ENCODE measurements around the gene KRT82.

KRT82 gene

DNA sequence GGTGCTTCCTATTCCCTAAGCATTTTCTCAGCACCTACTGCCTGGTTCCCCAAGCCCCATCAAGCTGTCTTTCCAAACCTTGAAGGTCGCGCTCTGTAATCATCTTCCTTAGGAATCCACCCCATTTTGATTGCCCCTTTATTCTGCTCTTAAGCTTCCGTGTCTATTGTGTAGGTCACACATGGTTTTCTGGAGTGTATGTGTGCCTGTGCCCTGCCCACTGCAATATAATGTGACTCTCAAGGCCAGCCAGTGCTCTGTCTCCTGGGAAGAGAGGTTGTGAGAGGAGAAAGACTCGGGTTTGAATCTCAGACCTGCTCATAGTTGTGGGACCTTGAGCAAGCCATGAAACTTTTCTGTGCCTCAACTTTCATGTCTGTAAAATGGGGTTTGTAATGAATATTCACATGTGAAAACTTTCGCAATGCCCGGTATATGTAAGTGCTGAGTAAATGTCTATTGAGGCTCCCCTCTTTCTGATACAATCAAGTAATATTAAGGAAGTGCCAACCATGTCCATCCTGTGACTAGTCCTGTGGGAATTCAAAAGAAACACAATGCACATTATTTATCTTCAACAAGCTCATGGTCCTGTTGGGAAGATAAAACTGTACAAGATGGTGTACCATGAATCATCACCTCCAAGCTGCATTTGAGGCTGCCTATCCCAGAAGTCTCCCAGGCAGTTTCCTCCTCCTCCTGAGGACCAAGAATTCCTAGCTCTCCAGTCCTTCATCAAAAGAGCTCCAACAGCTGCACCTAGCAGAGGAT lies 28.8 kb upstream of the KRT82 start:
- H3K4me3 ChIP-seq (ENCODE audit: low read length), result no peak overlapping the region
- H2AFZ ChIP-seq (ENCODE audit: low read length), result no peak overlapping the region
- peaks cover 78% of the 10 kb centered on the region for H3K27me3 ChIP-seq (replicated peaks; ENCODE audit: insufficient read depth, low read length)
- no peaks in the 10 kb centered on the region for H3K36me3 ChIP-seq (replicated peaks; ENCODE audit: insufficient read depth, low read length)
- H3K27ac ChIP-seq (ENCODE audit: low read length), result no peak overlapping the region
- no peak for DNase-seq
- no peaks in the 10 kb centered on the region for H3F3A ChIP-seq (ENCODE audit: insufficient read depth, low read length)
- H3K9ac ChIP-seq (ENCODE audit: low read length), result no peak overlapping the region
- H3K9me2 ChIP-seq (replicated peaks; ENCODE audit: insufficient read depth, low read length), result no peaks in the 10 kb centered on the region
- no peaks in the 10 kb centered on the region for H3K4me1 ChIP-seq (ENCODE audit: low read length)
- TF ChIP-seq EZH2phosphoT487 (IDR thresholded peaks at IDR 0.05; ENCODE audit: low read length) (no peak), EZH2 (optimal IDR thresholded peaks at IDR 0.05; ENCODE audit: low read depth, low read length) (no peak)
- TF ChIP-seq, protein P1, sequence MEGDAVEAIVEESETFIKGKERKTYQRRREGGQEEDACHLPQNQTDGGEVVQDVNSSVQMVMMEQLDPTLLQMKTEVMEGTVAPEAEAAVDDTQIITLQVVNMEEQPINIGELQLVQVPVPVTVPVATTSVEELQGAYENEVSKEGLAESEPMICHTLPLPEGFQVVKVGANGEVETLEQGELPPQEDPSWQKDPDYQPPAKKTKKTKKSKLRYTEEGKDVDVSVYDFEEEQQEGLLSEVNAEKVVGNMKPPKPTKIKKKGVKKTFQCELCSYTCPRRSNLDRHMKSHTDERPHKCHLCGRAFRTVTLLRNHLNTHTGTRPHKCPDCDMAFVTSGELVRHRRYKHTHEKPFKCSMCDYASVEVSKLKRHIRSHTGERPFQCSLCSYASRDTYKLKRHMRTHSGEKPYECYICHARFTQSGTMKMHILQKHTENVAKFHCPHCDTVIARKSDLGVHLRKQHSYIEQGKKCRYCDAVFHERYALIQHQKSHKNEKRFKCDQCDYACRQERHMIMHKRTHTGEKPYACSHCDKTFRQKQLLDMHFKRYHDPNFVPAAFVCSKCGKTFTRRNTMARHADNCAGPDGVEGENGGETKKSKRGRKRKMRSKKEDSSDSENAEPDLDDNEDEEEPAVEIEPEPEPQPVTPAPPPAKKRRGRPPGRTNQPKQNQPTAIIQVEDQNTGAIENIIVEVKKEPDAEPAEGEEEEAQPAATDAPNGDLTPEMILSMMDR (IDR thresholded peaks at IDR 0.05; ENCODE audit: low read length), result no peak
- H4K20me1 ChIP-seq (ENCODE audit: insufficient read depth, low read length), result no peaks in the 10 kb centered on the region
- H3K4me2 ChIP-seq (ENCODE audit: low read depth, low read length), result no peak overlapping the region
- no peaks in the 10 kb centered on the region for H3K79me2 ChIP-seq (ENCODE audit: low read length)
- no peaks in the 10 kb centered on the region for H3K9me3 ChIP-seq (replicated peaks; ENCODE audit: insufficient read depth, low read length)

DNA sequence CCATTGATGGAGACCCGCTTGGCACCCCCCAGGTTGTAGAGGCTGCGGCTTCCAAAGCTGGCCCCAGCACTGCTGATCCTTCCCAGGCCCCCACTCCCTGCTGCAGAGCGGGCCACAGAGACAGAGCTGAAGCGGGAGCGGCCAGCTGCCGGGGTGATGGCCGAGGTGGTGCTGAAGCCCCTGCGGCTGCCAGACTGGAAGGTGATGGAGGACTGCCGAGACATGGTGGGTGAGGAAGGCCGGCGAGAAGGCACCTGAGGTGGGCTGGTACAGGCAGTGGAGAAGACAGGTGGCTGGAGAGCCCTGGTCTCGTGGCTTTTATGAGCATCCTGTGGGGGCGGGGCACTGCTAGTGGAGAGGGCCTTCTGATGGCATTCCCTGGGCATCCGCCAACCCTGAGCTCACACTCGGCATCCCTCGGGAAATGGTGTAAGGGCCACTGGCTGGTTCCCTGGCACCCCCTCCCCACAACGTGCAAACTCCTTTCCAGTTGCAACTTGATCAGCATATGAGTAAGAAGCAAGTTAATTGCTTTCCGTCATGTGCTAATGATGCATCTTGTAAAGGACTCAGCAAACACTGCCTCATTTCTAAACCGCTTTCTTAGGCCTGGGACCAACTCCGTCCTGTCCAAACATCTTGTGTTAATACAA lies 28.1 kb upstream of the KRT82 start, which contains the start of gene KRT75:
TSS of gene KRT75 (minus strand) at position 291 of the 653 bp plus-strand sequence. CDS start at position 224, 67 bp downstream.
- no peak for DNase-seq
- H3K9ac ChIP-seq (ENCODE audit: low read length), result no peak within 1 kb of the TSS
- no peaks in the 10 kb centered on the region for H4K20me1 ChIP-seq (ENCODE audit: insufficient read depth, low read length)
- H3K27ac ChIP-seq (ENCODE audit: low read length), result no peak within 1 kb of the TSS
- no peaks in the 10 kb centered on the region for H3K79me2 ChIP-seq (ENCODE audit: low read length)
- no peak for TF ChIP-seq EZH2 (optimal IDR thresholded peaks at IDR 0.05; ENCODE audit: low read depth, low read length)
- TF ChIP-seq, protein P1 (IDR thresholded peaks at IDR 0.05; ENCODE audit: low read length), result no peak
- no peak for TF ChIP-seq EZH2phosphoT487 (IDR thresholded peaks at IDR 0.05; ENCODE audit: low read length)
- no peaks in the 10 kb centered on the region for H3K9me3 ChIP-seq (replicated peaks; ENCODE audit: insufficient read depth, low read length)
- peaks cover 83% of the 10 kb centered on the region for H3K27me3 ChIP-seq (replicated peaks; ENCODE audit: insufficient read depth, low read length)
- H3F3A ChIP-seq (ENCODE audit: insufficient read depth, low read length), result no peaks in the 10 kb centered on the region
- no peak within 1 kb of the TSS for H3K4me2 ChIP-seq (ENCODE audit: low read depth, low read length)
- H3K4me1 ChIP-seq (ENCODE audit: low read length), result no peaks in the 10 kb centered on the region
- H2AFZ ChIP-seq (ENCODE audit: low read length), result no peak within 1 kb of the TSS
- H3K9me2 ChIP-seq (replicated peaks; ENCODE audit: insufficient read depth, low read length), result no peaks in the 10 kb centered on the region
- H3K36me3 ChIP-seq (replicated peaks; ENCODE audit: insufficient read depth, low read length), result no peaks in the 10 kb centered on the region
- H3K4me3 ChIP-seq (ENCODE audit: low read length), result no peak within 1 kb of the TSS

DNA sequence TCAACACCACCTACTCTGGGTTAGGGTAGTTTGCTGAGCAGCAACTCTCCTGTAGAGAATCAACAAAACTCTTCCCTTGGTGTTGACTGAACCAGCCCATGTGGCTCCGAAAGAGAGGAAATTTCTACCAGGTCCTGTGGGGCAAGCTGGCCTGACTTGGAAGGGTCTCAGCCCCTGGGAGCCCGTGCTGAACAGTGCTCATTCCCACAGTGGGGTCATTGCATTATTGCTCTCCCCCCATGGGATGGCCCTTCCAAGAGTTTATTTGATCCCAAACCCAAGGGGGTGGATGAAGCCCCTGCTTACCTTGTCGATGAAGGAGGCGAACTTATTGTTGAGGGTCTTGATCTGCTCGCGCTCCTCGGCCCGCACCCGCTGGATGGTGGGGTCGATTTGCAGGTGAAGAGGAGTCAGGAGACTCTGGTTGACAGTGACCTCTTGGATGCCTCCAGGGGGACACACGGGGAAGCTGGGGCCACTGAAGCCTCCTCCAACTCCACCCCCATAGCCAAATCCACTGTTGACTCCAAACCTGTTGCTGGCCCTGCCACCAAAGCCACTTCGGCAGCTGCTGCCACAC lies 27.5 kb upstream of the KRT82 start:
- Histone ChIP-seq H3F3A (ENCODE audit: insufficient read depth, low read length) (no peaks in the 10 kb centered on the region), H3K4me2 (ENCODE audit: low read depth, low read length) (no peak overlapping the region)

More for the DNA sequence above, 27.5 kb upstream of the KRT82 start:
- Histone ChIP-seq H3K4me3 (ENCODE audit: low read length) (no peak overlapping the region), H3K9ac (ENCODE audit: low read length) (no peak overlapping the region), H3K4me1 (ENCODE audit: low read length) (no peaks in the 10 kb centered on the region), H3K79me2 (ENCODE audit: low read length) (no peaks in the 10 kb centered on the region), H4K20me1 (ENCODE audit: insufficient read depth, low read length) (no peaks in the 10 kb centered on the region), H3K9me2 (replicated peaks; ENCODE audit: insufficient read depth, low read length) (no peaks in the 10 kb centered on the region), H3K36me3 (replicated peaks; ENCODE audit: insufficient read depth, low read length) (no peaks in the 10 kb centered on the region), H3K27ac (ENCODE audit: low read length) (no peak overlapping the region), H3K9me3 (replicated peaks; ENCODE audit: insufficient read depth, low read length) (no peaks in the 10 kb centered on the region), H2AFZ (ENCODE audit: low read length) (no peak overlapping the region), H3K27me3 (replicated peaks; ENCODE audit: insufficient read depth, low read length) (peaks cover 86% of the 10 kb centered on the region)
- DNase-seq, result no peak
- TF ChIP-seq, protein P1 (IDR thresholded peaks at IDR 0.05; ENCODE audit: low read length), result no peak
- TF ChIP-seq EZH2phosphoT487 (IDR thresholded peaks at IDR 0.05; ENCODE audit: low read length) (no peak), EZH2 (optimal IDR thresholded peaks at IDR 0.05; ENCODE audit: low read depth, low read length) (no peak)
